ENCODE measurements around the gene GMIP.
"Not testable (repeated sequence)": the region's sequence is repeated elsewhere in the genome, so short reads cannot be mapped to it uniquely, and the experiment has no call there.

GMIP gene

GRCh38 chr19:19606686-19607085 lies 36.8 kb downstream of the GMIP start:
- not testable (repeated sequence) for DNase-seq (ENCODE audit: low read depth)

GRCh38 chr19:19606021-19606420 lies 37.4 kb downstream of the GMIP start:
- DNase-seq (ENCODE audit: low read depth): peak; percentile 42

GRCh38 chr19:19602713-19603324 lies 40.6 kb downstream of the GMIP start:
- no peak for DNase-seq (ENCODE audit: low read depth)

GRCh38 chr19:19602136-19602712 lies 41.2 kb downstream of the GMIP start:
- DNase-seq (ENCODE audit: low read depth): no peak

GRCh38 chr19:19600793-19601330 lies 42.6 kb downstream of the GMIP start:
- DNase-seq (ENCODE audit: low read depth): no peak

GRCh38 chr19:19598728-19599451 lies 44.6 kb downstream of the GMIP start:
- not testable (repeated sequence) for DNase-seq (ENCODE audit: low read depth)

GRCh38 chr19:19597809-19598306 lies 45.6 kb downstream of the GMIP start:
- DNase-seq (ENCODE audit: low read depth): no peak

GRCh38 chr19:19595171-19595701 lies 48.2 kb downstream of the GMIP start:
- peak; percentile 78 for DNase-seq (ENCODE audit: low read depth)

GRCh38 chr19:19594381-19594780 lies 49.1 kb downstream of the GMIP start:
- DNase-seq (ENCODE audit: low read depth): no peak

GRCh38 chr19:19592690-19593089 lies 50.8 kb downstream of the GMIP start:
- no peak for DNase-seq (ENCODE audit: low read depth)

- peak; percentile 99 for DNase-seq (ENCODE audit: low read depth)
Observed at GRCh38 chr19:19591133-19591825, 52.2 kb downstream of the GMIP start.

GRCh38 chr19:19588546-19588945 lies 54.9 kb downstream of the GMIP start:
- DNase-seq (ENCODE audit: low read depth): no peak

- DNase-seq (ENCODE audit: low read depth): no peak
Observed at GRCh38 chr19:19587771-19588170, 55.7 kb downstream of the GMIP start.

GRCh38 chr19:19584356-19584755 lies 59.1 kb downstream of the GMIP start:
- DNase-seq (ENCODE audit: low read depth): no peak

- no peak for DNase-seq (ENCODE audit: low read depth)
Observed at GRCh38 chr19:19582471-19582870, 61.0 kb downstream of the GMIP start.

- DNase-seq (ENCODE audit: low read depth): no peak
Observed at GRCh38 chr19:19581391-19581790, 62.1 kb downstream of the GMIP start.

GRCh38 chr19:19580418-19580817 lies 63.0 kb downstream of the GMIP start:
- no peak for DNase-seq (ENCODE audit: low read depth)

- DNase-seq (ENCODE audit: low read depth): no peak
Observed at GRCh38 chr19:19579533-19580361, 63.7 kb downstream of the GMIP start.

Data from iris pigment epithelial cell (primary cell).